Measurements from ENCODE around the gene CAVIN2.

CAVIN2 gene

DNA sequence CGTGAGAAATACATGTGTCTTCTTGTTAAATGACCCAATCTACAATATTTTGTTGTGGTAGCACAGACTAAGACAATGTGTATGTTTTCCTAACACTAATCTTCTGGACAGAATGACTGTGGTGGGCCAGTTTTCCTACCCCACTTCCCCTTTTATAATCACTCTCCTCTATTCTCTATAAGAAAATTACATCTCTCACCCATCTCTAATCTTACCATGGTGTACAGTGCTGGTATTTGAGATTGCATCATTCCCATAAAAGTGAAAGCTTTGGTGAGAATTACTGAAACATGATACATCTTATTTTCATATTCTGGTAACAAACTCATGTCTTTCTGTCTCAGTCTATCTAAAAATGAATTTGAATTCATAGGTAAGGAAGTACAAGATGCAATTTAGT is 40.5 kb downstream of the CAVIN2 start:
- no peak for DNase-seq (ENCODE audit: low read depth, low spot score)
- ChIA-PET CTCF (interaction anchor here (1.0 to 16.5 kb wide), 5 partner anchors 8 to 479 kb away, joined by 3 to 601 read pairs (median 5); no protein-coding TSS in a partner anchor), POLR2A (no interaction called here)
- no peak for TF ChIP-seq CTCF (IDR thresholded peaks at IDR 0.05; ENCODE audit: insufficient read depth, low read length, missing control alignments)
- H3K4me3 ChIP-seq (ENCODE audit: low read depth, low read length), result no peak overlapping the region

DNA sequence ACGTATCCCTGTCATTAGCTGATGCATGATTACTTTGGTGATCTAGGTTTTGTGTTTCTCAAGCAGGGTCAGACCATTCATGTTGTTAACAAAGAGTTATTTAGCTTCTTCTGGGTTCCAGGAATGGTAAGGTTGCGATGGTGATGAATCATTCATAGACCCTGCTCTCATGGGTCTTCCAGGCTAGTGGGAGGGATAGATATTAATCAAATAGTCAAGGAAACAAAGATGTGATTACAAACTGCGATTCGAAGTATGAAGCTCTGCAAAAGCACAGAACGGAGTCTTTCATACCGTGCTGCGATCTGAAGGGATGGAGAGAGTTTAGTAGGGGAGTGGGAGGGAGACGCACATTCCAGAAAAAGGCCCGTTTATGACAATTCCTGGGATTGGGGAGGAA is 42.1 kb downstream of the CAVIN2 start:
- DNase-seq (ENCODE audit: low read depth, low spot score), result no peak
- POLR2A ChIA-PET, result no interaction called here
- H3K4me3 ChIP-seq (ENCODE audit: low read depth, low read length), result no peak overlapping the region
- CTCF ChIA-PET, result interaction anchor here (1.1 to 3.7 kb wide), 2 partner anchors 238 to 358 kb away, joined by 9 to 19 read pairs; no protein-coding TSS in a partner anchor
- TF ChIP-seq CTCF (IDR thresholded peaks at IDR 0.05; ENCODE audit: insufficient read depth, low read length, missing control alignments), result no peak

- CTCF ChIA-PET, result interaction anchor here (0.7 to 4.9 kb wide), 5 partner anchors 9 to 359 kb away, joined by 3 to 19 read pairs (median 4); no protein-coding TSS in a partner anchor
- no peak for DNase-seq (ENCODE audit: low read depth, low spot score)
- H3K4me3 ChIP-seq (ENCODE audit: low read depth, low read length), result no peak overlapping the region
- POLR2A ChIA-PET, result no interaction called here
- TF ChIP-seq CTCF (IDR thresholded peaks at IDR 0.05; ENCODE audit: insufficient read depth, low read length, missing control alignments), result no peak
These were observed 43.9 kb downstream of the CAVIN2 start for GRCh38 chr2:191803007-191803406.

DNA sequence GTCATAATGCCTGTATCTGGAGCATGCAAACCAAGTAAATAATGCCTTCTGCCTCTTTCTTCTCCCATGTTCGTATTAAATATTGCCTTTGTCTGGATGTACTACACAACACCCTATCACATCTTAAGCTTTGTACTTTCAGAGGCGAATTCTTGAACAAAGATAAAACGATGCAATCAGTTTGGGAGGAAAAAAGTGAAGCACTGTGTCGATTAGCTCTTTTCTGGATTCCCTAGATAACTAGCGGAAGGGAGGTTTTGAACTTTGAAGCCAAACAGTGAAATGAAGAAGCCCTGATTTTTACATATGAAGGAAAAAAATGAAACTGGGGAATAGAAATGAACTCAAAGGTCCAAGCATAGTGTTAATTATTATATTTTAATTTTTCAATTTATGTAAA is 44.7 kb downstream of the CAVIN2 start:
- H3K4me3 ChIP-seq (ENCODE audit: low read depth, low read length), result no peak overlapping the region
- no peak for DNase-seq (ENCODE audit: low read depth, low spot score)
- ChIA-PET POLR2A (no interaction called here), CTCF (interaction anchor here (1.4 to 4.9 kb wide), 3 partner anchors 10 to 360 kb away, joined by 4 to 19 read pairs (median 17); no protein-coding TSS in a partner anchor)
- TF ChIP-seq CTCF (IDR thresholded peaks at IDR 0.05; ENCODE audit: insufficient read depth, low read length, missing control alignments), result no peak

DNA sequence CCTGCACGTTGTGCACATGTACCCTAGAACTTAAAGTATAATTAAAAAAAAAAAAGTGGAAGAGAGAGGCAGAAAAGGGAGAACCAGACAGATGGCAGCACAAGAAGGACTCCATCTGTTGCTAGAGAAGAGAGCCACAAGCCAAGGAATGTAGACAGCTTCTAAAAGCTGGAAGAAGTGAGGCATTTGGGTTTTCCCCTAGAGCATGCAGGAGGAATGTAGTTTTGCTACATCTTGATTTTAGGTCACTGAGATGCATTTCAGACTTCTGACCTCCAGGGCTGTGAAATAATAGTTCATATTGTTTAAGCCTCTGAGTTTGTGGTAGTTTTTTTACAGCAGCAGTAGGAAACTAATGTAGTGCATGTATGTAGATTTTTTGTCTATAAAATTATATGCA is 46.0 kb downstream of the CAVIN2 start:
- ChIA-PET POLR2A (no interaction called here), CTCF (interaction anchor here (1.3 to 4.9 kb wide), 3 partner anchors 14 to 362 kb away, joined by 5 to 19 read pairs (median 6); no protein-coding TSS in a partner anchor)
- no peak for DNase-seq (ENCODE audit: low read depth, low spot score)
- H3K4me3 ChIP-seq (ENCODE audit: low read depth, low read length), result no peak overlapping the region
- TF ChIP-seq CTCF (IDR thresholded peaks at IDR 0.05; ENCODE audit: insufficient read depth, low read length, missing control alignments), result no peak

DNA sequence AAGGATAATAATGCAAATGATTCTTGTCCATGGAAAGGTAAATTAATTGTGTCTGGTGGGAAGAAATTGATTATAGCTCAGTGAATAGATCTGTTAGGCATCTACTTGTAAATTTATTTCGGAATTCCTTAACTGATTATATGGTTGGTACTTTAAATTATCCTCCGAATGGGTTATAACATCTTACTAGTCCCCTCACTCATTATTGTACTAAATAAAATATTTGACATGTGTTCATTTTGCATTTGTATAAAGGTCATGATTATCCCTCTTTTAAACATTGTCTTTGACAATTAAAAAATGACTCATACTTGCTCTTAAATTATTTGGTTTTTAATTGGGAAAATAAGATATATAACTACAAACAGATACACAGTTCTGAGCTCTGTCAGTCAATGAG is 47.4 kb downstream of the CAVIN2 start:
- no peak for TF ChIP-seq CTCF (IDR thresholded peaks at IDR 0.05; ENCODE audit: insufficient read depth, low read length, missing control alignments)
- ChIA-PET CTCF (interaction anchor here (4.9 kb wide), 1 partner anchor 363 kb away, joined by 19 read pairs; no protein-coding TSS in a partner anchor), POLR2A (no interaction called here)
- H3K4me3 ChIP-seq (ENCODE audit: low read depth, low read length), result no peak overlapping the region
- no peak for DNase-seq (ENCODE audit: low read depth, low spot score)

Measured in AG04449 (cell line).